Skeletal muscle satellite cell (primary cell): ENCODE measurements around the gene HMCN1.

Experiments used
- H3K27me3 ChIP-seq: 2 replicates; pipeline ENCODE4 v1.7.0; 2013; ENCODE audit warnings: low read length; ENCODE audit not compliant: control insufficient read depth, insufficient read depth
- H3K36me3 ChIP-seq: 2 replicates; pipeline ENCODE4 v1.7.0; 2013; ENCODE audit warnings: mild to moderate bottlenecking, control low read depth, low read length; ENCODE audit not compliant: insufficient read depth
- H3K4me1 ChIP-seq: 2 replicates; pipeline ENCODE4 v1.7.0; 2013; ENCODE audit warnings: low read length; ENCODE audit not compliant: control insufficient read depth, insufficient read depth
- H3K4me2 ChIP-seq: 2 replicates; pipeline ENCODE4 v1.7.0; 2013; ENCODE audit warnings: mild to moderate bottlenecking, low read length
- H3K4me3 ChIP-seq: 2 replicates; pipeline ENCODE4 v1.7.0; 2013; ENCODE audit warnings: low read length
- H3K9ac ChIP-seq: 2 replicates; pipeline ENCODE4 v1.7.0; 2013; ENCODE audit warnings: mild to moderate bottlenecking, low read depth, low read length, moderate library complexity
- H3K9me3 ChIP-seq: replicated peaks from 2 replicates; pipeline ENCODE4 v1.7.0; 2013; ENCODE audit warnings: mild to moderate bottlenecking, control low read depth, low read length

The HMCN1 gene

GRCh38 chr1:186236921-186237320 is 502.7 kb downstream of the HMCN1 start:
- Histone ChIP-seq H3K36me3 (no peaks in the 10 kb centered on the region), H3K9ac (no peak overlapping the region), H3K4me2 (no peak overlapping the region), H3K4me1 (peaks cover 16% of the 10 kb centered on the region), H3K4me3 (no peak overlapping the region), H3K9me3 (no peaks in the 10 kb centered on the region), H3K27me3 (no peaks in the 10 kb centered on the region)

GRCh38 chr1:186239171-186239570 is 505.0 kb downstream of the HMCN1 start:
- no peak overlapping the region for H3K4me2 ChIP-seq

GRCh38 chr1:186240436-186240835 is 506.2 kb downstream of the HMCN1 start:
- no peaks in the 10 kb centered on the region for H3K27me3 ChIP-seq
- peaks cover 16% of the 10 kb centered on the region for H3K4me1 ChIP-seq
- H3K4me3 ChIP-seq = no peak overlapping the region
- no peak overlapping the region for H3K9ac ChIP-seq
- no peak overlapping the region for H3K4me2 ChIP-seq
- no peaks in the 10 kb centered on the region for H3K9me3 ChIP-seq
- no peaks in the 10 kb centered on the region for H3K36me3 ChIP-seq

More at GRCh38 chr1:186239171-186239570, 505.0 kb downstream of the HMCN1 start:
- Histone ChIP-seq H3K9ac (no peak overlapping the region), H3K9me3 (no peaks in the 10 kb centered on the region), H3K4me1 (peaks cover 16% of the 10 kb centered on the region), H3K27me3 (no peaks in the 10 kb centered on the region), H3K4me3 (no peak overlapping the region), H3K36me3 (no peaks in the 10 kb centered on the region)
